Prostate gland (tissue), 2 donors: ENCODE data around the gene NEK2. TPM values are rescaled to one million over a fixed set of nuclear protein-coding genes. Genes with fewer than 3 reads are reported as not detected.
"Not testable (repeated sequence)": the region's sequence is repeated elsewhere in the genome, so short reads cannot be mapped to it uniquely, and the experiment has no call there.

ENCODE experiments used
- DNase-seq: peaks from one replicate; pipeline ENCODE4 v3.0.0-alpha.2; 2019; ENCODE audit warnings: low spot score
- H3K27ac ChIP-seq, 2 donors: fragments of 200-600 bp; sonication (generic); 2 replicates each; pipeline ENCODE4 v1.5.1; 2017 to 2019
- H3K27me3 ChIP-seq: fragments of 200-600 bp; sonication (generic); replicated peaks from 2 replicates; pipeline ENCODE4 v1.5.1; 2019; ENCODE audit not compliant: insufficient read depth
- H3K36me3 ChIP-seq, 2 donors: fragments of 200-600 bp; sonication (generic); 1 replicate in 1 of 2; 2 replicates in 1 of 2; pipeline versions ENCODE4 v1.5.1 to v1.8.1; 2017 to 2019
- H3K4me1 ChIP-seq: fragments of 200-600 bp; sonication (generic); replicated peaks from 2 replicates; pipeline ENCODE4 v1.5.1; 2019
- H3K4me3 ChIP-seq, 2 donors: fragments of 200-600 bp; sonication (generic); 2 replicates each; pipeline ENCODE4 v1.5.1; 2017 to 2019
- H3K9me3 ChIP-seq: fragments of 200-600 bp; sonication (generic); 2 replicates; pipeline ENCODE4 v1.5.1; 2017
- CTCF ChIP-seq, 4 experiments: fragments of 200-600 bp in 2 of 4; fragments of 450-650 bp in 2 of 4; sonication (generic) in 2 of 4; IDR thresholded peaks; 1 replicate in 3 of 4; 2 replicates in 1 of 4; pipeline ENCODE4 v1.5.1; 2016 to 2019; ENCODE audit warnings: antibody characterized with exemption in 4 of 4, mild to moderate bottlenecking in 2 of 4, moderate library complexity in 2 of 4
- POLR2A ChIP-seq: fragments of 450-650 bp; IDR thresholded peaks from one replicate; pipeline ENCODE4 v1.6.1; 2016; ENCODE audit warnings: antibody characterized with exemption, mild to moderate bottlenecking
- POLR2AphosphoS5 ChIP-seq: sonication (generic); formaldehyde crosslinking; IDR thresholded peaks from one replicate; pipeline ENCODE4 v1.6.1; 2017; ENCODE audit warnings: antibody characterized with exemption
- WGBS: methylation state at CpG from one replicate; pipeline ENCODE4 v1.1.5; 2018; 5-methylcytosine and 5-hydroxymethylcytosine counted together
- intact Hi-C: fragments of 100-400 bp; cut with DNase I; formaldehyde crosslinking; loops from one replicate; pipeline ENCODE4 v1.14.2; 2022
- total RNA-seq, 2 donors: library from RNA; depleted of rRNA; stranded (reverse); fragments of >200 nt; gene quantifications; one replicate each; pipeline ENCODE4 v1.1.0, GENCODE V29; 2016

NEK2 gene
- total RNA-seq, 2 donors from 2014 or later = 1.7 to 8.5 TPM

GRCh38 chr1:211647711-211648121 is 27.7 kb downstream of the NEK2 start:
- Histone ChIP-seq H3K27me3 (no peaks in the 10 kb centered on the region), H3K4me1 (peaks cover 2% of the 10 kb centered on the region), H3K36me3 (no peaks in the 10 kb centered on the region), H3K9me3 (no peaks in the 10 kb centered on the region), H3K27ac (no peak overlapping the region), H3K4me3 (no peak overlapping the region)
- WGBS = 76% methylated on average over 4 of the region's 4 CpGs
- no peak for DNase-seq
- TF ChIP-seq CTCF (IDR thresholded peaks at IDR 0.05) (no peak), POLR2A (no peak), POLR2AphosphoS5 (no peak)
- intact Hi-C loops = no loop called here

GRCh38 chr1:211646566-211646965 is 28.9 kb downstream of the NEK2 start:
- 100% methylated on average over 1 of the region's 1 CpG for WGBS
- no peak for DNase-seq
- Histone ChIP-seq H3K4me1 (peaks cover 2% of the 10 kb centered on the region), H3K36me3 (no peaks in the 10 kb centered on the region), H3K4me3 (no peak overlapping the region), H3K27ac (no peak overlapping the region), H3K9me3 (no peaks in the 10 kb centered on the region), H3K27me3 (no peaks in the 10 kb centered on the region)
- TF ChIP-seq POLR2A (no peak), CTCF (IDR thresholded peaks at IDR 0.05) (no peak), POLR2AphosphoS5 (no peak)
- intact Hi-C loops = no loop called here

GRCh38 chr1:211645601-211646000 is 29.8 kb downstream of the NEK2 start:
- WGBS = 85% methylated on average over 5 of the region's 5 CpGs
- H3K9me3 ChIP-seq, H3K27me3 ChIP-seq, H3K4me1 ChIP-seq, DNase-seq, H3K27ac ChIP-seq, H3K36me3 ChIP-seq, intact Hi-C loops, H3K4me3 ChIP-seq: not testable (repeated sequence)

GRCh38 chr1:211644653-211645052 is 30.8 kb downstream of the NEK2 start:
- no peak overlapping the region for H3K27ac ChIP-seq
- no peaks in the 10 kb centered on the region for H3K36me3 ChIP-seq
- H3K27me3 ChIP-seq = no peaks in the 10 kb centered on the region
- H3K4me3 ChIP-seq = no peak overlapping the region
- TF ChIP-seq CTCF (IDR thresholded peaks at IDR 0.05) (no peak), POLR2AphosphoS5 (no peak), POLR2A (no peak)
- intact Hi-C loops = no loop called here
- DNase-seq = no peak
- H3K4me1 ChIP-seq = peaks cover 2% of the 10 kb centered on the region
- H3K9me3 ChIP-seq = no peaks in the 10 kb centered on the region
- 56% methylated on average over 2 of the region's 2 CpGs for WGBS

- WGBS = 30% methylated on average over 20 of the region's 20 CpGs
- DNase-seq = peak; percentile 82
- peak overlapping the region; percentile 40 to 43 for H3K27ac ChIP-seq
- H3K27me3 ChIP-seq = no peaks in the 10 kb centered on the region
- H3K36me3 ChIP-seq = no peaks in the 10 kb centered on the region
- TF ChIP-seq CTCF (IDR thresholded peaks at IDR 0.05) (no peak), POLR2AphosphoS5 (no peak), POLR2A (no peak)
- intact Hi-C loops = no loop called here
- H3K4me1 ChIP-seq = peaks cover 2% of the 10 kb centered on the region
- no peaks in the 10 kb centered on the region for H3K9me3 ChIP-seq
- H3K4me3 ChIP-seq = no peak overlapping the region
Measured at GRCh38 chr1:211643324-211644212, 31.9 kb downstream of the NEK2 start.
